A673 (cell line): ENCODE results near the gene CTNNA3. TPM values are rescaled to one million over a fixed set of nuclear protein-coding genes. Genes with fewer than 3 reads are reported as not detected.

Source experiments
- BruUV-seq: library from RNA; stranded (reverse); fragments of 400-500 nt; replicated peaks from 2 replicates; lab custom pipeline; 2021; lab: Mats Ljungman, UMichigan
- CTCF ChIA-PET: fragments of 300-600 bp; sonication (Branson Sonifier 250); formaldehyde crosslinking; loops from one replicate; lab custom pipeline; 2022; ENCODE audit warnings: antibody characterized with exemption; lab: Charles Lee
- POLR2A ChIA-PET: fragments of 300-600 bp; sonication (Branson Sonifier 250); formaldehyde crosslinking; loops from one replicate; lab custom pipeline; 2022; ENCODE audit warnings: antibody characterized with exemption; ENCODE audit not compliant: low non-redundant PET; lab: Charles Lee
- DNase-seq: peaks from one replicate; pipeline ENCODE4 v3.0.0-alpha.2; 2015; ENCODE audit warnings: low spot score
- H3K27ac ChIP-seq: fragments of 200-600 bp; sonication (generic); 2 replicates; pipeline ENCODE4 v1.5.1; 2016; ENCODE audit warnings: mixed run types, low read depth, mild to moderate bottlenecking, mixed read lengths, antibody characterized with exemption, low read length; ENCODE audit not compliant: poor library complexity, severe bottlenecking
- H3K27me3 ChIP-seq: fragments of 200-600 bp; sonication (generic); replicated peaks from 2 replicates; pipeline ENCODE4 v1.6.1; 2017; ENCODE audit warnings: mixed run types, low read depth, mild to moderate bottlenecking, mixed read lengths, antibody characterized with exemption, low read length; ENCODE audit not compliant: insufficient read depth, poor library complexity
- H3K36me3 ChIP-seq: fragments of 200-600 bp; sonication (generic); 2 replicates; pipeline ENCODE4 v1.6.1; 2016; ENCODE audit warnings: mixed run types, mild to moderate bottlenecking, mixed read lengths, antibody characterized with exemption, low read length; ENCODE audit not compliant: insufficient read depth, poor library complexity, severe bottlenecking
- H3K4me1 ChIP-seq: fragments of 200-600 bp; sonication (generic); 2 replicates; pipeline ENCODE4 v1.6.1; 2017; ENCODE audit warnings: mixed run types, mild to moderate bottlenecking, mixed read lengths, antibody characterized with exemption, low read length; ENCODE audit not compliant: insufficient read depth, poor library complexity, severe bottlenecking
- H3K4me3 ChIP-seq: fragments of 200-600 bp; sonication (generic); 2 replicates; pipeline ENCODE4 v1.5.1; 2016; ENCODE audit warnings: low read depth, mixed run types, mild to moderate bottlenecking, mixed read lengths, low read length; ENCODE audit not compliant: poor library complexity, severe bottlenecking
- H3K9me3 ChIP-seq: fragments of 200-600 bp; sonication (generic); 2 replicates; pipeline ENCODE4 v1.6.1; 2016; ENCODE audit warnings: mixed run types, low read depth, mild to moderate bottlenecking, mixed read lengths, antibody characterized with exemption, low read length; ENCODE audit not compliant: poor library complexity, severe bottlenecking
- EZH2 ChIP-seq: fragments of 200-600 bp; sonication (generic); IDR thresholded peaks from 2 replicates; pipeline ENCODE4 v1.6.1; 2017; ENCODE audit warnings: borderline replicate concordance, low read depth, mild to moderate bottlenecking, mixed read lengths, antibody characterized with exemption, low read length; ENCODE audit not compliant: poor library complexity, severe bottlenecking
- intact Hi-C: fragments of 100-400 bp; cut with micrococcal nuclease; formaldehyde crosslinking; loops from one replicate; pipeline ENCODE4 v1.10.0; 2022; ENCODE audit not compliant: unreplicated experiment
- total RNA-seq: library from RNA; stranded (reverse); gene quantifications from 2 replicates; pipeline ENCODE4 v1.2.3, GENCODE V29; 2021
- TF ChIP-seq, protein P1 (sequence below): fragments of 300-800, 200-600 bp; sonication (generic); conservative IDR thresholded peaks from 2 replicates; pipeline ENCODE4 v1.5.1; 2017; ENCODE audit warnings: low read depth, mild to moderate bottlenecking, antibody characterized with exemption, low read length, moderate library complexity, mixed read lengths

CTNNA3 gene
- total RNA-seq, 1 experiment from 2014 or later, result not detected

DNA sequence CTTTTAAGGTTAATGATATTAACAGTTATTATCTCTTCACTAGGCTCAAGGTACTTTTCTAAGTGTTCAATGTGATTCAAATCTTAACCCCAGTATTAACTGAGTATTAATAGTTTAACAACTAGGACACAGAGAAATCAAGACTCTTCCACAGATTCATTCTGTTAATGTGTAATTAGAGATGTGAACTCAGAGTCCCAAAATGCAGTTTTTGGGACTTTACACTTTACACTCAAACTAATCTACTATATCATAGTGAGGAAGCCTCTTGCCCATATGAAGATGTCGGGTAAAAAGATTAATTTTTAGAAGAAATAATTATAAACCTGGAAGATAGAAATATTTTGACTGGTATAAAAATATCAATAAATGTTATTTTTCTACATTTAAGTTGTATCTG, 1414.7 kb downstream of the CTNNA3 start:
- no TSS peak for BruUV-seq
- intact Hi-C loops, result no loop called here
- Histone ChIP-seq H3K4me3 (no peak overlapping the region), H3K36me3 (no peaks in the 10 kb centered on the region), H3K9me3 (no peaks in the 10 kb centered on the region), H3K4me1 (no peaks in the 10 kb centered on the region), H3K27me3 (no peaks in the 10 kb centered on the region), H3K27ac (no peak overlapping the region)
- ChIA-PET CTCF (no interaction called here), POLR2A (no interaction called here)
- TF ChIP-seq, protein P1, sequence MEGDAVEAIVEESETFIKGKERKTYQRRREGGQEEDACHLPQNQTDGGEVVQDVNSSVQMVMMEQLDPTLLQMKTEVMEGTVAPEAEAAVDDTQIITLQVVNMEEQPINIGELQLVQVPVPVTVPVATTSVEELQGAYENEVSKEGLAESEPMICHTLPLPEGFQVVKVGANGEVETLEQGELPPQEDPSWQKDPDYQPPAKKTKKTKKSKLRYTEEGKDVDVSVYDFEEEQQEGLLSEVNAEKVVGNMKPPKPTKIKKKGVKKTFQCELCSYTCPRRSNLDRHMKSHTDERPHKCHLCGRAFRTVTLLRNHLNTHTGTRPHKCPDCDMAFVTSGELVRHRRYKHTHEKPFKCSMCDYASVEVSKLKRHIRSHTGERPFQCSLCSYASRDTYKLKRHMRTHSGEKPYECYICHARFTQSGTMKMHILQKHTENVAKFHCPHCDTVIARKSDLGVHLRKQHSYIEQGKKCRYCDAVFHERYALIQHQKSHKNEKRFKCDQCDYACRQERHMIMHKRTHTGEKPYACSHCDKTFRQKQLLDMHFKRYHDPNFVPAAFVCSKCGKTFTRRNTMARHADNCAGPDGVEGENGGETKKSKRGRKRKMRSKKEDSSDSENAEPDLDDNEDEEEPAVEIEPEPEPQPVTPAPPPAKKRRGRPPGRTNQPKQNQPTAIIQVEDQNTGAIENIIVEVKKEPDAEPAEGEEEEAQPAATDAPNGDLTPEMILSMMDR, result no peak
- TF ChIP-seq EZH2, result no peak
- no peak for DNase-seq

DNA sequence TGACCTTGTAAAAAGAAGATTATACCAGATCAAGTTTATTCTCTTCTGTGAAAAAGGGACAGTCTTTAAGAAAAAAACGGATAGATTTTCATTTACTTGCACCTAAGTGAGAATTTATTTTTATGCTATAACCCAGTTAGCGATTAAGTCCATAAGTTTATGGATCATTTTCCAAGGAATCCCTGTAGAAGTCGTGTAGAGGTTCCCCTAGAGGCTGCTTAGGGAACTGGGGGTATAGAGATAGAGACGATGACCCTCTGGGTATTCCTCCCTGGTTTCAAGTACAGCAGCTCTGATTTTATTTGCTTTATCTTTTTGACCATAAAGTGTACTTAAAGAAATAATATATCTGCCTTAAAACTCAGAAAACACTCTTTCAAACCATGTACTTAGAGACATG, 1418.5 kb downstream of the CTNNA3 start:
- intact Hi-C loops, result no loop called here
- Histone ChIP-seq H3K4me1 (no peaks in the 10 kb centered on the region), H3K4me3 (no peak overlapping the region), H3K27ac (no peak overlapping the region), H3K9me3 (no peaks in the 10 kb centered on the region), H3K27me3 (no peaks in the 10 kb centered on the region), H3K36me3 (no peaks in the 10 kb centered on the region)
- no peak for TF ChIP-seq EZH2
- TF ChIP-seq, protein P1, result peak; percentile 24; the same call in 1 of the 2 replicates
- no peak for DNase-seq
- no TSS peak for BruUV-seq
- POLR2A ChIA-PET, result no interaction called here
- CTCF ChIA-PET, result no interaction called here

DNA sequence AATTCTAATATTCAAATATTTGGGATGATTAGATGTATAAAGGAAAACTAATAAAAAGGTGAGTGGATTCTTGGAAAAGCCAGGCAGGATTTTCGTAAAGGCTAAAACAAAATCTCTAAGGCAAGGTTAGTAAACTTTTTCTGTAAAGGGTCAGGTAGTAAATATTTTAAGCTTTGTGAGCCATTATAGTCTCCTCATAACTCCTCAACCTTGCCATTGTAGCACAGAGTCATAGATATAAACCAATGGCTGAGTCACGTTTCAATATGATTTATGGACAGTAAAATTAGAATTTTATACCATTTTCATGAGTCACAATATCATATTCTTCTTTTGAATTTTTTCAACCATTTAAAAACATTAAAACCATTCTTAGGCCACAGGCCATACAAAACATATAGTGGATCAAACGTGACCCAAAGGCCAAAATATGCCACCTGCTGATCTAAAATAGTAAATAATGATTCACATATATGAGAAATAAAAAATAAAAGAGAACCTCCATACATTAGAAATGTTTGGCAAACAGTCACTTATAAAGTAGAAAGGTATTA, 1422.0 kb downstream of the CTNNA3 start:
- Histone ChIP-seq H3K9me3 (no peaks in the 10 kb centered on the region), H3K27me3 (no peaks in the 10 kb centered on the region), H3K4me1 (no peaks in the 10 kb centered on the region), H3K36me3 (no peaks in the 10 kb centered on the region), H3K4me3 (no peak overlapping the region), H3K27ac (no peak overlapping the region)
- ChIA-PET CTCF (no interaction called here), POLR2A (no interaction called here)
- no peak for DNase-seq
- TF ChIP-seq, protein P1, result no peak
- no peak for TF ChIP-seq EZH2
- intact Hi-C loops, result no loop called here
- no TSS peak for BruUV-seq
